Measurements from ENCODE around the gene ANAPC2.

Gene ANAPC2

DNA sequence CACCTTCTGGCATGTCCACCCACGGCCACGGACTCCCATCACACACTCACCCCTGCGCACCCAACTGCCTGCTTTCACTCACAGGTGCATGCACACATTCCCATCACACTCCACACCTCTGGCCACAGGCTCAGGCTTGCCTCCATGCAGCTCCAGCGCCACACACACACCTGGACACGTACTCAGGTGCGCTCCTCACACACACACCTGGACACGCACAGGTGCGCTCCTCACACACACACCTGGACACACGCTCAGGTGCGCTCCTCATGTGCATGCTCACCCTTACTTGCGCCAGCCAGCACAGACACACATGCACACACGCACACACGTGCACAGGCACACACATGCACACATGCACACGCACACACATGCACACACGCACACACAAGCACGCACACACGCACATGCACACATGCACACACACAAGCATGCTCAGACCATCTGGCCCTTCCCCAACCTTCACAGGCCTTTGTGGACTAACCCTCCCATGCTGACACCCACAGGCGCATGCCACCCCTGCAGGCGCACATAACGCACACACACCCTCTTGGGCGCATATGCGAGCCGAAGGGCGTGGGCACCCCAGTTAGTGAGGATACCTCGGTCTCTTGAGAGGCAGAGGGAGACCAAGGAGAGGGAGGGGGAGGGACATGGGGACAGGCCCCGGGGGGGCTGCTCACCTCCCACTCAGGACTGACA lies 41.1 kb downstream of the ANAPC2 start:
- Mint-ChIP-seq H3K27ac (no peak overlapping the region), H3K36me3 (no peaks in the 10 kb centered on the region), H3K9me3 (ENCODE audit: low read depth) (no peaks in the 10 kb centered on the region), H3K4me1 (ENCODE audit: low read depth) (peaks cover 4% of the 10 kb centered on the region), H3K27me3 (peaks cover 12% of the 10 kb centered on the region), H3K4me3 (no peak overlapping the region)

DNA sequence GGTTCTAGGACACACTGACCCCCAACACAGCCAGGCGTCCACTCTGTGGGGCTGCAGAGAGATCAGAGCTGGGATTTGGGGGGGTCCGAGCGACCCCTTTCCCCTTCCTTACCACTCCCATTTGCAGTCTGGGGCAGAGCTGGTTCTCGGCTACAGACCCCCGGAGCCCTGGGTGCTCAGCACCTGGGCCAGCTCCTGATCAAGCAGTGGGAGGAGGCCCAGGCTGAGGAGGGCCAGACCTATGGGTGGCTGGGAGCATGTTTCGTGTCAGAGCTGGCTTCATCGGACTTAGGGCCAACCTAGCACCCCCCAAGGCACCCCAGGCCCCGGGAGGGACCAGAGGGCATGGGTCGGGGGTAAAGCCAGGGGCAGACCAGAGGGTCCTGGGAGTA lies 41.8 kb downstream of the ANAPC2 start:
- Mint-ChIP-seq H3K27ac (no peak overlapping the region), H3K27me3 (peaks cover 17% of the 10 kb centered on the region), H3K36me3 (no peaks in the 10 kb centered on the region), H3K4me1 (ENCODE audit: low read depth) (peaks cover 3% of the 10 kb centered on the region), H3K4me3 (no peak overlapping the region), H3K9me3 (ENCODE audit: low read depth) (no peaks in the 10 kb centered on the region)

DNA sequence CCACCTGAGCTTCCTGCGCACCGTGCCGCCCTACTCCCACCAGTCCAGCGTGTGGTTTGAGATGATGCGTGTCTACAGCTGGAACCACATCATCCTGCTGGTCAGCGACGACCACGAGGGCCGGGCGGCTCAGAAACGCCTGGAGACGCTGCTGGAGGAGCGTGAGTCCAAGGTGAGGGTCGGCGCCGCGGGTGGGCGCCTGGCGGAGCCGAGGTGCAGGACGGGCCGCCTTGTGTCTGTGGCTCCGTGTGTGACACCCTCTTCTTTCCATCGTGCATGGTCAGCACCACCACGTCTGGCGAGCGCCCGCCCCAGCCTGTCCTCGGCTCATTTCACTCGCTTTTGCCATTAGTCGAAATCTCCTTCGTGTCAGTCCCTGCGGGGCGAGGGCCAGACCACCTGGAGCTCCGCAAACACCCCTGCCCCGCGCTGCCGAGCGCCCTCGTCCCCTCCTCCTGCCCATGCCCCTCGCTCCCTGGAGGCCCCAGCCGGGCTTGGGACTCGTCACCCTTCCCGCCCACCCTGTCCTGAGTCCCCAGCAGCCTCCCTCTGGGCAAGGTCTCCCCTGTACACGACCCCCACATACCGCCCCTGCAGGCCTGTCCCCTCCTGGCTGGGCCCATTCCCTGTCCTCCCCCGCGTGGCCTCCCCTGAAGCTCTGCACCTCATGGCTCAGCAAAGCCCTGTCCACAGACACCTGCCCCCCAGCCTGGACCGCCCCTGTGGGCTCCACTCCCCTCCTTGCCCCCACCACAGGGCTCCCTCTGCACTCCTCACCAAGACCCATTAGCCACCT lies 42.4 kb downstream of the ANAPC2 start:
- no peaks in the 10 kb centered on the region for H3K9me3 Mint-ChIP-seq (ENCODE audit: low read depth)
- H3K36me3 Mint-ChIP-seq: no peaks in the 10 kb centered on the region
- H3K27ac Mint-ChIP-seq: no peak overlapping the region
- peaks cover 17% of the 10 kb centered on the region for H3K27me3 Mint-ChIP-seq
- H3K4me3 Mint-ChIP-seq: no peak overlapping the region
- H3K4me1 Mint-ChIP-seq (ENCODE audit: low read depth): no peaks in the 10 kb centered on the region

DNA sequence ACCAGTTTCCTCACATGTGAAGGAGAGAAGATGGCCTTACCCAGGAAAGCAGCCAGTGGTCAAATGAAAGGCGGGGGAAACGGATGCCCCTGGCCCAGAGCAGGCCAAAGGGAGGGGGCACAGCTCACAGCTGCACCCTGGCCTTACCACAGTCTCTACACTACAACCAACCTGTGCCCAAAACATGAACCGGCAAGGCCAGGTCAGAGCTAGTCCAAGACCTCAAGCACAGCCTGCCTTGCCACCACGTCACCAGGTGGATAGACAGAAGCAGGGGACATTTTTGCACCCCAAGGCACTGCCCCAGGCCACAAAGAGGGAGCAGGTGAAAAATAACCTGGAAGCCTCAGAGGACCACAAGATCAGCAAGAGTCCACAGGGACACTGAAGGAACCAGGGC lies 44.9 kb downstream of the ANAPC2 start:
- Mint-ChIP-seq H3K4me3 (no peak overlapping the region), H3K36me3 (peaks cover 2% of the 10 kb centered on the region), H3K4me1 (ENCODE audit: low read depth) (peaks cover 2% of the 10 kb centered on the region), H3K27ac (no peak overlapping the region), H3K27me3 (peaks cover 26% of the 10 kb centered on the region), H3K9me3 (ENCODE audit: low read depth) (no peaks in the 10 kb centered on the region)

DNA sequence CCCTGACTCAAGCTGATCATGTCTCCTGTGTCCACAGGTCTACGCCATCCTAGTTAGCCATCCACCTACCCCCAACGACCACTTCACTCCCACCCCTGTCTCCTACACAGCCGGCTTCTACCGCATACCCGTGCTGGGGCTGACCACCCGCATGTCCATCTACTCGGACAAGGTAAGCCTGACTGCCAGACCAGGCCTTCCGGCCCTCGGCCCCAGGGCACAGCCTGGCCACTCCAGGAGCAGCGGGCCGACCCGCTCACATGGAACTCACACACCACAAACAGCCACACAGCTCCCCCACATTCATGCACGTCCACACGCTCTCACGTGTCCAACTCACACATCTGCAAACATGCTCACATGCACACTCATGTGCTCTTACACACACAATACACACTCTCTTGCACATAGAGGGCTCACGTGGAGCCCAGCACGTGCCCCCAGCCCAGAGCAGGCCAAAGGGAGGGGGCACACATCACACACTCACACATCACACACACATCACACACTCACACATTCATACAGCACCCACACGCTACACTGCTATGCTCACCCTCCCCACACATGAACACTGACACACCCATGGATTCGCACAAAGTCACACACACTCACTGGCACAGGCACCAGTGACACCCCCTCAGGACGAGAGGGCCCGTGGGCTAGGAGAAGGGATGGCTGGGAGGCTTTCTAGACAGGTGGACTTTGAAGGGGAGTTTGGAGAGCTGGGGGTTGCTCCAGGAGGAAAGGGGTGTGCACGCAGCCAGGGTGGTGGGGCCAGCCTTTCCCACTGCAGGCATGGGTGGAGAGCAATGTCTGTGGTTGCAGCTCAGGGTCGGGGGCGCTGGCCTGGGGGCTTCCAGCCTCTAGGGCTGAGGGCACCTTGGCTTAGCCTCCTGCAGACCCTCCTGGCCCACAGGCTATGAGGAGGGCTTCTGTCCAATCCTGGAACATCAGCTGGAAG lies 46.1 kb downstream of the ANAPC2 start:
- H3K36me3 Mint-ChIP-seq: peaks cover 2% of the 10 kb centered on the region
- H3K27ac Mint-ChIP-seq: no peak overlapping the region
- H3K9me3 Mint-ChIP-seq (ENCODE audit: low read depth): no peaks in the 10 kb centered on the region
- H3K27me3 Mint-ChIP-seq: peaks cover 25% of the 10 kb centered on the region
- peaks cover 2% of the 10 kb centered on the region for H3K4me1 Mint-ChIP-seq (ENCODE audit: low read depth)
- no peak overlapping the region for H3K4me3 Mint-ChIP-seq

DNA sequence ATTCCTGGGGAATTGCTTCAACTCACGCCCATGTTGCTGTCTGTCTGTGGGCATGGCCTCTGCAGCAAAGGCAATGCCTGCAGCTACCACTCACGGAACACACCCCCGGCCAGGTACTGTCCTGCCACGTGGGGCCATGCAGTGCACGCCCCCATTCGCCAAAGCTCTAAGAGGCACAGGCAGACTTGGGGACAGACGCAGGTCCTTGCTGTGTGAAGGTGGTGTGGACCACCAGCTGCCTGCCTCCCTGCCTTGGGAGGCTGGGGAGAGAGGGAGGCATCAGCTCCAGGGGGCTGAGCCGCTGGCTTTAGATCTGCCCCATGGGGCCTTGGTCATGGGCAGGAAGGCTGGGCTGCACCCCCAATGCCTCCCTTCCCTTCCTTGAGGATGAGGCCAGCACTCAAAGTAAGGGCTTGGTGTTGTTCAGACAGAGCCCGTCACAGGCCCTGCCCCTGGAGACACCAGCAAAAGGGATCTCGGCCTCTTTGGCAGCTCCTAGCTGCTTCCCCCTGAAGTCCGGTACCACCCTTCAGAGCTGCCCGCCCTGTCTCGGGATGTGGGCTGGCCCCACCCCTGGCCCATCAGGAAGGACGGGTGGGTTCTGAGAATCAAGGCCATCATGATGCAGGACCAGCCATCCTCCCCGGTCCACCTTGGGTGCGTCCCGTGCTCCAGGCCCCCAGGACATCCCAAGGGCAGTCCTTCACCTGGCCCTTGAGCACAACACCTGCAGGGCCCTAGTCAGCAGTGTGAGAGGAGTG lies 47.1 kb downstream of the ANAPC2 start:
- Mint-ChIP-seq H3K4me1 (ENCODE audit: low read depth) (peaks cover 2% of the 10 kb centered on the region), H3K4me3 (no peak overlapping the region), H3K9me3 (ENCODE audit: low read depth) (no peaks in the 10 kb centered on the region), H3K27ac (no peak overlapping the region), H3K36me3 (peaks cover 2% of the 10 kb centered on the region), H3K27me3 (peaks cover 22% of the 10 kb centered on the region)

DNA sequence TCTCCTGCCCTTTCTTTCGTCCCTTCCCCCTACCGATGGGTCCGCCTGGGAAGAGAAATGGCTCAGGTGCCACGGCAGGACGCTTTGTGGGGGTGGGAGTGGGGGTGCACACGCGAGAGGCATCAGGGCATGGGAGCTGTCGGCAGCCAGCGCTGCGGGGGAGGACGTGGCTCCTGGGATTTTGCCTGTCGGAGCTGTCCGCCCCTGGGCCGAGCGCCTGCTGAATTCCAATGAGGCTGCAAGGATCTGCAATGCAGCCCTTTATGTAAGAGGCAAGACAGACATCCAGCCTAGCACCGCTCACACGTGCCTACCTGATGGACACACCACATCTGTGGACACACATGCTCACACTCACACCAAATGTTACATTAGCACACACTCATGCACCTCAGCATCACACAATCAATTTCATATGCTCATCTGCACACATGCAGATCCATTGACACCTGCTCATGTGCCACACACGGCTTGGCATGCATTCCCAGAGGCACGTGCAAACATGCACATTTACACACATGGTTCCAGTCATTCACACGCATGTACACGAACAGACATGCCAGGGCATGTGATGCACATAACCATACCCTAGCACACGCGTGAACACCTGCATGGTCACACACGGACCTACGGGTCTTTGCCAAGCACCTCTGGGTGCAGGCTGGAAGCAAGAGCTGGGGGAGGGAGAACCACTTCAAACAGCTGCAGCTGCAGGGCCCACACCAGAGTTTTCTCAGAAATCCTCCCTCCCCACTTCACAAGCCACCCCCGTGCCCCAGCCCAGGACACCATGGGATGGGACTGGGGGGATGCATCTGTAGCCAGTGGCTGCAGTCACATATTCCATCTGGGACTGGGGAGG lies 48.0 kb downstream of the ANAPC2 start:
- Mint-ChIP-seq H3K27ac (peak overlapping the region; percentile 34), H3K36me3 (peaks cover 2% of the 10 kb centered on the region), H3K4me1 (ENCODE audit: low read depth) (peaks cover 2% of the 10 kb centered on the region), H3K27me3 (peaks cover 26% of the 10 kb centered on the region), H3K4me3 (peak overlapping the region; percentile 4), H3K9me3 (ENCODE audit: low read depth) (no peaks in the 10 kb centered on the region)

DNA sequence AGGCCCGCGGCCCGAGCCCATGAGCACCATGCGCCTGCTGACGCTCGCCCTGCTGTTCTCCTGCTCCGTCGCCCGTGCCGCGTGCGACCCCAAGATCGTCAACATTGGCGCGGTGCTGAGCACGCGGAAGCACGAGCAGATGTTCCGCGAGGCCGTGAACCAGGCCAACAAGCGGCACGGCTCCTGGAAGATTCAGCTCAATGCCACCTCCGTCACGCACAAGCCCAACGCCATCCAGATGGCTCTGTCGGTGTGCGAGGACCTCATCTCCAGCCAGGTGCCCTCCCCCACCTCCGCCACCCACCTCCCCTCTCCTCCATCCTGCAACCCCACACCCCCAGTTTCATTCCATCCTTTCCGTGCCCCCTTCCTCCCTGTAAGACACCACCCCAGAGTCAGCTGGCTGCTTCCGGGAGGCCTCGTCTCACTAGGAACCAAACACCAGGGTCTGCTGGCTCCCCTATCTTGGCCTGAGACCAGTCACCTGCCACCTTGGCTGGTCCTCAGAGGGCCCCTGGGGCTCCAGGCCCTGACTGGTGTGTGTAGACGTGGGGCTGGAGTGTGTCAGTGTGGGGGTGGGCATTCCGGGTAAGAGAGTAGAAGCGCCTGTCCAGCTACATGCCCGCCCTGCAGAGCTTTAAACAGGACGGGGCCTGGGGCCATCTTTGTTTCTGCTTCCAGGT lies 48.8 kb downstream of the ANAPC2 start:
- Mint-ChIP-seq H3K27ac (no peak overlapping the region), H3K4me1 (ENCODE audit: low read depth) (peaks cover 2% of the 10 kb centered on the region), H3K4me3 (no peak overlapping the region), H3K9me3 (ENCODE audit: low read depth) (no peaks in the 10 kb centered on the region), H3K27me3 (peaks cover 28% of the 10 kb centered on the region), H3K36me3 (peaks cover 2% of the 10 kb centered on the region)

DNA sequence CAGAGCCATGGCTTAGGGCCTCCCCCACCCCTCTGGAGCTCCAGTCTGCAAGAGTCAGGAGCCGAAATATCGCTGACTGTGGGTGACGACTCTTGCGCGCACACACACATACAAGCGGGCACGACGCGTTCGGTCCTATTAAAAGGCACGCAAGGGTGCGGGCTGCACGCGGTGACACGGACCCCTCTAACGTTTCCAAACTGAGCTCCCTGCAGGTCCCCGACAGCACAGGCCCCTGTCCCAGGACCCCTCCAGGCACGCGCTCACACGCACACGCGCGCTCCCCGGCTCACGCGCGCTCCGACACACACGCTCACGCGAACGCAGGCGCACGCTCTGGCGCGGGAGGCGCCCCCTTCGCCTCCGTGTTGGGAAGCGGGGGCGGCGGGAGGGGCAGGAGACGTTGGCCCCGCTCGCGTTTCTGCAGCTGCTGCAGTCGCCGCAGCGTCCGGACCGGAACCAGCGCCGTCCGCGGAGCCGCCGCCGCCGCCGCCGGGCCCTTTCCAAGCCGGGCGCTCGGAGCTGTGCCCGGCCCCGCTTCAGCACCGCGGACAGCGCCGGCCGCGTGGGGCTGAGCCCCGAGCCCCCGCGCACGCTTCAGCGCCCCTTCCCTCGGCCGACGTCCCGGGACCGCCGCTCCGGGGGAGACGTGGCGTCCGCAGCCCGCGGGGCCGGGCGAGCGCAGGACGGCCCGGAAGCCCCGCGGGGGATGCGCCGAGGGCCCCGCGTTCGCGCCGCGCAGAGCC lies 49.5 kb downstream of the ANAPC2 start, which contains the start of gene GRIN1:
GRIN1 (plus strand) TSS at position 433 of the 746 bp plus-strand sequence. CDS start 333 bp downstream, outside the sequence.
- H3K4me3 Mint-ChIP-seq: no peak within 1 kb of the TSS
- H3K27ac Mint-ChIP-seq: no peak within 1 kb of the TSS
- H3K27me3 Mint-ChIP-seq: peaks cover 26% of the 10 kb centered on the region
- H3K4me1 Mint-ChIP-seq (ENCODE audit: low read depth): peaks cover 2% of the 10 kb centered on the region
- H3K9me3 Mint-ChIP-seq (ENCODE audit: low read depth): no peaks in the 10 kb centered on the region
- peaks cover 2% of the 10 kb centered on the region for H3K36me3 Mint-ChIP-seq

DNA sequence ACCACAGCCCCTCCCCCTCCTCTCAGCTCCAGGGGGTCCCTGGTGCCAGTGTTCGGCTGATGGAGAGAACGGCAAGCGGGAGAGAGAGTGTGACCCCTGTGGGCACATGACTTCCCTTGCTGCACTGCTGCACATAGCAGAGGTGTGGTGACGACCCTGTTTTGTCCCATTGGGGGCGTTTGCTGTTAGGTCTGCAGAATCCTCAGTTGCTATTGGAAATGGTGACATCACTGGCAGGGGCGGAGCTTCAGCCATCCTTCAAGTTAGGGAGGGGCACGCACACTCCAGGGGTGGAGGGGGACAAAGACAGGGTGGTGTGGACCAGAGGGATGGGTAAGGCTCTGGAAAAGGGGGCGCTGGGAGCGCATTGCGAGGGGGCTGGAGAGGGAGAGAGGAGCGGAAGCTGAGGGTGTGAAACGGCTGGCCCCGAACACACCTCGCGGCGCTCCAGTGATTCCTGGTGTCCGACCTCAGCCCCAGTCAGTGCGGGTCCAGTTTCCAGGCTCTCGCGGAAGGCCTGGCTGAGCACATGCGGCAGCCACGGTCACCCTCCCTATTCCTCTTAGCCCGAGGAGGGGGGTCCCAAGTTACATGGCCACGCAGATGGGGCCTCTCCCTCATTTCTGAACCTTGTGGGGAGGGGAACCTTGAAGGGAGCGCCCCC lies 50.2 kb downstream of the ANAPC2 start:
- Mint-ChIP-seq H3K27ac (no peak overlapping the region), H3K4me1 (ENCODE audit: low read depth) (peaks cover 2% of the 10 kb centered on the region), H3K36me3 (peaks cover 2% of the 10 kb centered on the region), H3K4me3 (no peak overlapping the region), H3K9me3 (ENCODE audit: low read depth) (no peaks in the 10 kb centered on the region), H3K27me3 (peaks cover 27% of the 10 kb centered on the region)

DNA sequence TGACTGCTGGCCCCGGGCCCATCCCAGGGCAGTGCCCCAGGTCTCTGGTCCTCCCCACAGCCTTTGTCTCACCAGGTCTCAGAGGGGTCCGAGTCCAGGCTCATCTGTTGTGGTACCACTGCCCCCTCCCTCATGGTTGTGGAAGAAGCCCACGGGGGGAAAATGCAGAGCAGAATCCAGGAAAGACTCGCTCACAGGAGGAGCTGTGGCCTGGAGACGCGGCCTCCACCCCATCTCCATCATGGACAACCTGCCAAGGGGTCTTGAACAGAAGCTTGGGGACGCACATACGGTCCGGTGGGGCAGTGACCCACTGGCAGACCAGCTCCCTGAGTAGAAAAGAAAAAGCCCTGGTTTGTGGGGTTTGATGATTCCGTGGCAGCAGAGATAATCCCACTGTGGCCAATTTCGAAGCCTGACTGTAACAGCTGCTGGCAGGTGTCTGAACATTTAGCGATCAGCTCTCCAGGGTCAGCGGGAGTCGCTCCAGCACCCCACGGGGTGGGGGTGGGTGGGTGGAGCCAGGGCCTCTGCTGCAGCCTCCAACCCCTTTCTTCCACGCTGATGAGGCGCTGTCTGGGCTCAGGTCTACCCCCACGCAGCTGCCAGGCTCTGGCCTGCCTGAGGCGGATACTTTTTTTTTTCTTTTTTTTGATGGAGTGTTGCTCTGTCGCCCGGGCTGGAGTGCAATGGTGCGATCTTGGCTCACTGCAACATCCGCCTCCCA lies 51.3 kb downstream of the ANAPC2 start:
- Mint-ChIP-seq H3K36me3 (peaks cover 4% of the 10 kb centered on the region), H3K4me3 (no peak overlapping the region), H3K27me3 (peaks cover 25% of the 10 kb centered on the region), H3K27ac (no peak overlapping the region), H3K9me3 (ENCODE audit: low read depth) (no peaks in the 10 kb centered on the region), H3K4me1 (ENCODE audit: low read depth) (peaks cover 2% of the 10 kb centered on the region)

Measured in activated naive CD8-positive, alpha-beta T cell (primary cell).